GM18519 (cell line): Measurements from ENCODE around the gene RFNG.

ENCODE experiments used
- ATAC-seq: cut with Tn5 transposase; IDR thresholded peaks from one replicate; pipeline ENCODE4 v1.9.1; 2021; ENCODE audit warnings: mild to moderate bottlenecking, moderate library complexity; ENCODE audit not compliant: unreplicated experiment, low FRiP score

RFNG gene

DNA sequence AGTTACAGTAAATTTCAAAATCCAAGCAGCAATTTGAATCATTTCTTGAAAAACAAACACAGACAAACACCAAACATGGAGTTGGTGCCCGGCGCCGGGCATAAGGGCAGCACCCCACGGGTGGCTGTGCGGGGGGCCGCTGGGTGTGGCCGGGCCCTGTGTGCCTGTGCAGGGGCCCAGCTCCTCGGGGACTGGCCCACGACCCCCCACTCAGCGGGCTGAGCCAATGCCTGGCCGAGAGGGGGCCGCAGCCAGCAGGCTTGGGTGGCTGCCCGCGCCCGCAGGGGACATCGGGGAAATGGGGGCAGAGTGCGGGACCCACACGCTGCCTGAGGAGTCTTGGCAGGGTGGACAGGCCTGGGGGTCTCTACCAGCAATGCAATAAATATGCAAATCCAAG lies 26.8 kb upstream of the RFNG start:
- no peak for ATAC-seq

DNA sequence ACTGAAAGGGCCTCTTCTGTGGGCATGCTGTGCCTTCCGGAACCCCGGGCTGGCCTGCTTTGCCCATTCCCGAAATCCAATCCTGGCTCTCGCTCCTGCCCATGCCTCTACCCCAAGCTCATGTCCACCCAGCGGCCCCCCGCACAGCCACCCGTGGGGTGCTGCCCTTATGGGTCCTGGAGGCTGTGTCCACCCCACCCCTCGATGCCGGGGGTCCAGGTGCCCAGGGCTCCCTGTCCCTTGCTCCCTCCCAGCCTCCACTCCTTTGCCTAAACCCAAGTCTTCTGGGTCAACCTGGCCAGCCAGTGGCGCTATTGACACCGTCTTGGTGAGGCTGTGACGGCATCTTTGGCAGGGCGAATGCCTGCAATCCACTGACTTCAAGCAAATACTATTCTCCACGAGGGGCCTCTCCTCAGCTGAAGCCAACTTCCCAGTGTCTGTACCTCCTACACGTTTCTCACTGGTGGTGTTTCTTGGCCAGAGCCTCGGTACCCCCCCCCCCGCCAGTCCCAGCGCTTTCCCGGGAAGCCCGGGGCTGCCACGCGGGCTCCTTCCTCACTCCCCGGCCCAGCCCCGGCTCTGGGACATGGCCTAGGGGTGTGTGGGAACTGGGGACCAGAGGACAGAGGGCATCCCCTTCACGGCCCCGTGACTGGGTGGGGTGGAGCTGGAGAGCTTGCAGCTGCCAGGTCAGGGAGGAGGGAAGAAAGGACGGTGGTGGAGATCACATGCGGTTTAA lies 26.2 kb upstream of the RFNG start:
- ATAC-seq: no peak

DNA sequence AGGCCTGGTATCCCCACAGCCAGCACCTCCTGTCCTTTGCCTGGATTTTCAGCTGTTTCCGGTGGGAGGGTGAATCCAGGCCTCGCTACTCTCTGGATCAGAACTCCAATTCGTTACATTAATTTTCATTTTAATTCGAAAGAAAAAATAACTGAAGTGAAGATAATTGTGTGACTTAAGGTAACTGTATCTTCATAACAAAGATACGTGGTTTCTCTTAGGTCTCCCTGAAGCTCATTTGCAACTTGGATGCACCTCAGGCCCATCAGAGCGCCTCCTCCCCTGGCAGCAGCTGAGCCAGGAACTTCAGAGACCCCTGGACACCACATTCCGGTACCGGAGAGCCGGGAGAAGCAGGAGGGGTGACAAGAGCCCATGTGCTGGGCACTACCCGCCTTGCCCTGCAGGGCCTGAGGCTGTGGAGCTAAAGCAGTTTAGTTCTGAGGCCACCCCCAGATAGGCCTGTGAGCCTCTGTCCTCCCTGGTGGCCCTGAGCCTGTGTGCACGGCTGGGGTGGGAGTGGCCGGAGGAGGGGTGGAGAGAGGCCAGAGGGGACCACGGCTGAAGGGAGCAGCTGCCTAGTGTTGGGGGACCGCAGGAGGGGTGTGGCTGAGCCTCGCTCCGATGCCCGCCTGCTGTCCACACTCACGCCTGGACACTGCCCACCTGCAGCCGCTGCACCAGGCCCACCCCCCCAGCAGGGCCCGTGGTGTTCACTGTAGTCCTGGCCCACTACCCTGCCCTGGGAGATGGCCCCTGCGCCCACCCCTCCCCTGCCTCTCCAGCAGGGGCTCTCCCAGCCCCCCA lies 25.4 kb upstream of the RFNG start:
- no peak for ATAC-seq

DNA sequence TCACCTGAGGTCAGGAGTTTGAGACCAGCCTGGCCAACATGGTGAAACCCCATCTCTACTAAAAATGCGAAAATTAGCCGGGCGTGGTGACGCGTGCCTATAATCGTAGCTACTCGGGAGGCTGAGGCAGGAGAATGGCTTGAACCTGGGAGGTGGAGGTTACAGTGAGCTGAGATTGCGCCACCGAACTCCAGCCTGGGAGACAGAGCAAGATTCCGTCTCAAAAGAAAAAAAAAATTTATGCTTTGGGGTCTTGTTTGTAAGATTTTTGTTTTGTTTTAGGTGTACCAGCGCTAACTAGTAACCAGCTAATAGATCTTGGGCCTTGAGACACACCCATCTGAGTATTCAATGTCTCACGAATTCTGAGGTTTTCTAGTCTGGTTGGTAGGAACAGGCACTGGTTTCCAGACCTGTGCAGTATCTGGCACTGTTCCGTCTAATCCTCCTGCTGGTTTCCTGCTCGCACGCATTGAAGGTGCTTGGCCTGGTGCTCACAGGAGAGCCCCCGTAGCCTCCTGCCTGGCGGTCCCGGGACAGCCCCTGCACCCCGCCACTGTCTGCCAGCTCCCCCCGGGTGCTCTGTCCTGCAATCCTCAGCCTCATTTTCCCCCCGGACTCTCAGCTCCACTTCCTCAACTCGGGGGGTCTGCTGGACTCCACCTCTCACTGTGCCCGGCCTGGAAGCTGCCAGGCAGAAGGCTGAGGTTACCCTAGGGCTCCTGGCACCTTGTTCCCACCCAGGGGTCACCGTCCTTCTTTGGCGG lies 24.6 kb upstream of the RFNG start:
- ATAC-seq: no peak

- no peak for ATAC-seq
Observed at GRCh38 chr17:82073446-82073845, 21.8 kb upstream of the RFNG start.

- no peak for ATAC-seq
Observed at GRCh38 chr17:82072827-82073226, 21.2 kb upstream of the RFNG start.

GRCh38 chr17:82070611-82071010 lies 19.0 kb upstream of the RFNG start:
- no peak for ATAC-seq

DNA sequence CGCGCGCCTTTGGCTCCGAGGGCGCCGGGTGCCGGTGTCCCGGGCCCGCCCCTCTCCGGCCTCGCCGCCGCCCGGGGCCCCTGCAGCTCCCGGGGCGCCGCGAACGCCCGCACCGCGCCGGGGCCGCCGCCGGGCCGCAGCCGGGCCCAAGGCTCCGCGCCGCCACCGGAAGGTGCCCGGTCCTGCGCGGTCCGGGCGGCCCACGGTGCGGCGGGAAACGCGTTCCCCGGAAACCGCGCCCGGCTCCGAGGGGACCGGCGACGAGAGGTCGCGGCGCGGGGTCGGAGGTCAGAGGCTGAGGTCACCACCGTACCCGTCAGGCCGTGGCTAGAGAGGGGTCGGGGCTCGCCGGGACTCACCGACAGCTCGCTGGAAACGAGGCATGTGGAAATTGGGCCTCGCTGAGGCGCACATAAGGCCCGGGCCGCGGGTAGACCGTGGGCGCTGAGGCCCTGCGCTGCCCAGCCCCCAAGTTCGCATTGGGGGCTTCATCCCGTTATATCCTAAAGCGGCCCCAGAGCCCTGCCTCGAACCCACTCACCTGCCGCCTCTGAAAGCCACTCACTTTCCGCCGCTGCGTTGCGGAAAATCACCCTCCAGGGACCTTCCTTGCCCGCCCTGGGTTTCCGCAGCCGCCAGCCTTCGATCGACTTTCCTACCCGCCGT lies 14.2 kb upstream of the RFNG start, which contains the start of gene DUS1L:
DUS1L (minus strand) TSS at position 167 of the 666 bp plus-strand sequence. CDS start 745 bp downstream, outside the sequence.
- no peak for ATAC-seq

- ATAC-seq: no peak
Observed at GRCh38 chr17:82065193-82065637, 13.6 kb upstream of the RFNG start.

GRCh38 chr17:82064433-82065192 lies 13.0 kb upstream of the RFNG start:
- ATAC-seq: no peak

GRCh38 chr17:82063424-82064415 lies 12.1 kb upstream of the RFNG start:
- ATAC-seq: no peak

- no peak for ATAC-seq
Observed at GRCh38 chr17:82062984-82063368, 11.4 kb upstream of the RFNG start.

- no peak for ATAC-seq
Observed at GRCh38 chr17:82062076-82062983, 10.7 kb upstream of the RFNG start.

GRCh38 chr17:82061047-82061925 lies 9.7 kb upstream of the RFNG start:
- ATAC-seq: no peak

- no peak for ATAC-seq
Observed at GRCh38 chr17:82060614-82061013, 9.0 kb upstream of the RFNG start.

- ATAC-seq: no peak
Observed at GRCh38 chr17:82060001-82060380, 8.4 kb upstream of the RFNG start.
